ENCODE measurements around the gene DNAI1. TPM values are rescaled to one million over a fixed set of nuclear protein-coding genes. Genes with fewer than 3 reads are reported as not detected.
"Not testable (repeated sequence)": the region's sequence is repeated elsewhere in the genome, so short reads cannot be mapped to it uniquely, and the experiment has no call there.

DNAI1 gene
- total RNA-seq, 2 donors from 2014 or later, result 0.61 TPM; not detected in 1

DNA sequence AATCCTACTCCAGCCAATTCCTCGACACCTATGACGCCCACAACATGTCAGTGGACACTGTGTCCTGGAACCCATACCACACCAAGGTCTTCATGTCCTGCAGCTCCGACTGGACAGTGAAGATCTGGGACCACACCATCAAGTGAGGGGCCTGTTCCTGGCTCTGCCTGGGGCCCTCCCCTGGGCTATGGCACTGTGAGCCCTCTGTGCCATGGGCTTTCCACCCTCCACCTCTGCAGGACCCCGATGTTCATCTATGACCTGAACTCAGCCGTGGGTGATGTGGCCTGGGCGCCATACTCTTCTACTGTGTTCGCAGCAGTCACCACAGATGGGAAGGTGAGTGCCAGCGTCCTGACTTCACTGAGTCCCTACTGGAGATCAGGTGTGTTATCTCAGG is 55.8 kb downstream of the DNAI1 start:
- Mint-ChIP-seq H3K27ac (no peak overlapping the region), H3K9me3 (no peaks in the 10 kb centered on the region), H3K36me3 (no peaks in the 10 kb centered on the region)
- peak in 1 of 2 donors; percentile 50 for DNase-seq (ENCODE audit: low spot score in 2 of 2)
- no peak for ATAC-seq

DNA sequence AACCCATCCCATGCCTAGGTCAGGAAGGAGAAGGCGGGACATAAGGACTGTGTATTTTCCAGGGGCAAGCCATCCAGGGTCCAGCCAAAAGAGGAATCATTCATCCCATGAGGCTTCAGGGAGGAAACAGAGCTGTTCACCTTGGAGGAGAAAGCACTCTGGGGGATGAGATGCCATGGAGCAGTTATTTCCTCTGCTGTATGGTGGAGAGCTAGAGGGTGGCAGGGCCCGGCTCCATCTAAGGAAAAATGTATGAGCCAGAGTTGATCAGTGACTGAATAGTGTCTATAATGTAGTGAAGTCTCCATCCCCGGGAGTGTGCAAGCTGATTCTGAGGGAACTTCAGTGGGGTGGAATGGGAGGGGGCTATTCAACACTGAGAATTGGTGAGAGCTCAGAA is 56.2 kb downstream of the DNAI1 start:
- ATAC-seq, result no peak
- H3K9me3 Mint-ChIP-seq, result no peaks in the 10 kb centered on the region

DNA sequence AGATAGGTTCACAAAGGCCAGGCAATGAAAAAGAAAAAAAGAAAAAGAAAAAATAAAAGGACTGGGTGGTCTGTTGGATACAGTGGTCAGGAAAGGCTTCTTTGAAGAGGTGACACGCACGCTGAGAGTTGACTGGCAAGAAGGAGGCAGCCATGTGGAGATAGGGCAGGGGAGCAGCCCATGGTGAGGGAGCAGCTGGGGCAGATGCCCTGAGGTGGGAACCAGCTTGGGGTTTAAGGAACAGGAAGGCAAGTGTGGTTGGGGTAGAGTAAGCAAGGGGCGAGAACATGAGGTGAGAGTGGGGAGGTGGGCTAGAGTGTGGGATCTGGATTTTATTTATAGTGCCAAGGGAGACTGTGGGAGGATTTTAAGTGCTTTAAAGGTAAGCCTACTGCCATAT is 57.4 kb downstream of the DNAI1 start:
- H3K9me3 Mint-ChIP-seq, result no peaks in the 10 kb centered on the region
- DNase-seq (ENCODE audit: low spot score in 2 of 2) (peak in 1 of 2 donors; percentile 20), ATAC-seq (no peak)
- H3K27ac Mint-ChIP-seq, result no peak overlapping the region
- H3K36me3 Mint-ChIP-seq, result no peaks in the 10 kb centered on the region

More for the DNA sequence above, 56.2 kb downstream of the DNAI1 start:
- DNase-seq (ENCODE audit: low spot score in 2 of 2), result no peak
- Mint-ChIP-seq H3K27ac (no peak overlapping the region), H3K36me3 (no peaks in the 10 kb centered on the region)

DNA sequence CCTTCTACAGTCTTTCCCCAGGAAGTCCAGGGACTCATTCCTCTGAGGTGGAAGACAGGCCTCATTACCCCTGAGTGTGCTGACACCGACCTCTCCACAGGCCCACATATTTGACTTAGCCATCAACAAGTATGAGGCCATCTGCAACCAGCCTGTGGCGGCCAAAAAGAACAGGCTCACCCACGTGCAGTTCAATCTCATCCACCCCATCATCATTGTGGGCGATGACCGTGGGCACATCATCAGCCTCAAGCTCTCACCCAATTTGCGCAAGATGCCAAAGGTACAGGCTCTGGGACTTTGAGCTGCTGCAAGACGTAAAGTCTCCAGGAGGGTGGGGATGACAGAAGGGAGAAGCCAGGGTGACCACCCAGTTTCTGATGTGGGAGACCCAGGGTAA is 58.6 kb downstream of the DNAI1 start:
- DNase-seq (ENCODE audit: low spot score in 2 of 2) (no peak), ATAC-seq (no peak)
- H3K9me3 Mint-ChIP-seq, result no peaks in the 10 kb centered on the region
- H3K36me3 Mint-ChIP-seq, result no peaks in the 10 kb centered on the region
- no peak overlapping the region for H3K27ac Mint-ChIP-seq

DNA sequence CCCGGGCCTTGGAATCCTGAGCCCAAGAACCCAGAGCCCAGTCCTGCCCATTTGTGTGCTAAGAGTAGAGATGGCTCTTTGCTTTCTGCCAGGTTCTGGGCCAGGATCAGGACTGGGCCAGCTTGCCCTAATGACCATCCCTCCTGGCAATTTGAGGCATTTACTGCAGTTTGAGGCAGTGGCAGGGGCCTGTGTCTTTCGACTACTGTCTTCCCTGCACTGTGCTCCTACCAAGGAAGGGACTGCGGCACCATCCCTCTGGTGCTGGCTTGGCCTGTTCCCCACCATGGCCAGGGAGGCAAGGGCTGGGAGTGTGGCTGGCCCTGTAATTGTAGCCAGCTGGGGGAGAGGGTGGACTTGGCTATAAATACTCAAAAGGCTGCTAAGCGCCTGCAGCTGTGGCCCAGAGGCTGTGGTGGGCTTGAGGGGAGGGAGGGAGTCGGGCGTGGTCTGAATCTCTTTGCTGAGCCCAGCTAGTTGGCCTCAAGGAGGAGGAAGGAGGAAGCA is 59.6 kb downstream of the DNAI1 start:
- DNase-seq (ENCODE audit: low spot score in 2 of 2) (no peak), ATAC-seq (no peak)
- Mint-ChIP-seq H3K36me3 (no peaks in the 10 kb centered on the region), H3K27ac (no peak overlapping the region), H3K9me3 (no peaks in the 10 kb centered on the region)

DNA sequence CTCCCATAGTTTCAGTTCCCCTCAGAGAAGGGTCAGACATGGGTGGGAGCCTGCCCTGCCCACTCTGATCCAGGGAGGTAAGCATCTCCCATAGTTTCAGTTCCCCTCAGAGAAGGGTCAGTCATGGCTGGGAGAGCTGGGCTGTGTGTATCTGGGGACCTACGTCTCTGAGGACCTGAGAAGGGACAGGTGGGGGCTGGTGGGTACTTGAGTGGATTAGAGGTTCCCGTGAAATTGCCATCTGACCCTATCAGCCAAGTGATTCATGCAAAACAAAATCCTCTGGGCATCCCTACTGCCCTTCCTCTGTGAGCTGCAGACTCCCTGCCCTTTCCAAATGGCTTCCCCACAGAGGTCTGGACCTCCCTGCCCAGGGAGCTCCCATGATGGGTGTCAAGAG is 60.3 kb downstream of the DNAI1 start:
- ATAC-seq (no peak), DNase-seq (ENCODE audit: low spot score in 2 of 2) (no peak)

DNA sequence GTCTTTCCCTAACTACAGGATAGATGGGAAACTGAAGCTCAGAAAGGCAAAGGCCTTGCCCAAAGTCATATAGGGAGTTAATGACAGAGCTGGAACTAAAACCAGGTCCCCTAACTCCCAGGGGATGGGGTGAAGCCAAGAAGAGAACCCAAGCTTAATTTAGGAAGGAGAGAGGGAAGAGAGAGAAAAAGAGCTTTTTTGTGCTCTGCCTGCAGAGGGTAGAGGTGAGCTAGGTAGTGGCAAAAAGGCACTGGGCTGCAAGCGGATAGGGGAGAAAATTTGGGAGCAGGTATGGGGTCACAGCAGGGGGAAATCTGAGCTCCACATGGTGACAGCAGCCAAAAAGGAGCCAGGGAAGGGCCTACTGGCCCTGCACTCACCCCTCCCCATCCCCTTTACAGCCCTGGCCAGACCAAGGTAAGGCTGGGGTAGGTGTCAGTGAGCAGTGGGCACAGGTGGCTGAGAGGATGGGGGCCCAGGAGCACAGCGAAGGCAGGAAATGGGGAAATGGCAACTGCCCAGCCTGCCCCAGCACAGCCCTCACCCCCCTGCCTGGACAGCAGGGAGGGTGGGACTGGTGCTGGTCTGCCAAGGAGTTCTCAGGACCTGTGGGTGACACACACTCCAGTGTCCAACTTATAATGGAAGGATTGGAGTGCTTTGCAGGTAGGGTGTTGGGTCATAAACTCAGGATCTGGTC is 60.9 kb downstream of the DNAI1 start:
- no peak for ATAC-seq
- no peaks in the 10 kb centered on the region for H3K9me3 Mint-ChIP-seq
- H3K27ac Mint-ChIP-seq, result no peak overlapping the region
- DNase-seq (ENCODE audit: low spot score in 2 of 2), result no peak
- H3K36me3 Mint-ChIP-seq, result no peaks in the 10 kb centered on the region

More for the DNA sequence above, 60.3 kb downstream of the DNAI1 start:
- Mint-ChIP-seq H3K27ac (no peak overlapping the region), H3K9me3 (no peaks in the 10 kb centered on the region), H3K36me3 (no peaks in the 10 kb centered on the region)

DNA sequence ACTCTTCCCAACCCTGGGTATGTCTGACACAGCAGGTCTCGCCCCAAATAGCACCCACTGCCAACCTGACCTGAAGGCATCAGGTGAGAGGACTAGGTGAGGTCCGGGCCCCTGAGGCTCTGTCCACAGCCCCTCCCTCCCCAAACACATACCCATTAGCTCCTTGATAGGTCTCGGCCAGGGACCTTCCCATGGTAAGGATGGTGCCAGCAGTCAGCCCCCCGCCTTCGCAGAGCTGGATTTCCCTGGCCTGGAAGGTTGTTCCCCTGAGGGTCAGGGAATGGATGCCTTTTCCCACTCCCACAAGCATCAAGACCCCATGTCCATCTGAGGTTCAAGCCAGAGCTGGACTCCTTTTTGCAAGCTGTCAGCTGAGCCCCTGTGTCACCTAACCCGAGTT is 61.5 kb downstream of the DNAI1 start:
- Mint-ChIP-seq H3K9me3 (no peaks in the 10 kb centered on the region), H3K27ac (no peak overlapping the region), H3K36me3 (no peaks in the 10 kb centered on the region)
- no peak for DNase-seq (ENCODE audit: low spot score in 2 of 2)
- ATAC-seq, result no peak

DNA sequence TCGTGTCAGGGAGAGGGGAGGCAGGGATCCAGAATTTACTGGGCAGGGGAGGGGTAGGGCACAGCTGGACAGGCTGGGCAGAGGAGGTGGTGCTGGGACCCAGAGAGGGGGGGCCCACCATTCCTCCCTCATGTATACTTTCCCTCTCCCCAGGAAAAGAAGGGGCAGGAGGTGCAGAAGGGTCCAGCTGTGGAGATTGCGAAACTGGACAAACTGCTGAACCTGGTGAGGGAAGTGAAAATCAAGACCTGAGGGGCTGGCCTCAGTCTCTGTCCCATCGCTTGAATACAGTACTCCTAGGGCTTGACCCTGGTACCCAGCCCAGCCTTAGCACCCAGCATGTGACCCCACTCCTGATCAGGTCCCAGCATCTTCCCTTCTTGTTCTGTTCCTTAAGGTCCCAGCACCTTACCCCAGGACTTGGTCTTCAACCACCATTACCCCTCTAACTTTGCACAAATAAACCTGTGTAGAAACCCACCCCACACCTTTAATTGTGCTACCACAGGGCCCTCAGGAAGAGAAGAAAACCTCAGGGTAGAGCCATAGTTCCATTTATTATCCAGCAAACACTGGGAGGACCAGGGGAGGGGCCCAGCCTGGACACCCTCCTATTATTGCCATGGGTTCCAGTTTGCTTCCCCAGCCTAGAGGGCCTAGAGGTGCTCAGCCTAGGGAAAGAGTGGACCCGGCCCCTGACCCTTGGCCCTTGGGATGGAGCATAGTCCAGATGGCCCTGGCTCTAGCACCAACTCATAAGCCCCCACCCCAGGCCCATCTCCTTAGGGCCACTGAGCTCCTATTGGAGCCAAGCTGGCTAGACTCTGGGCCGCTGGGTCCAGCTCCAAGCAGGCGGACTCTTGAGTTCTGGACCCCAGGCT is 62.1 kb downstream of the DNAI1 start:
- H3K27ac Mint-ChIP-seq, result no peak overlapping the region
- no peak for DNase-seq (ENCODE audit: low spot score in 2 of 2)
- H3K36me3 Mint-ChIP-seq, result no peaks in the 10 kb centered on the region
- H3K9me3 Mint-ChIP-seq, result no peaks in the 10 kb centered on the region
- ATAC-seq, result no peak

DNA sequence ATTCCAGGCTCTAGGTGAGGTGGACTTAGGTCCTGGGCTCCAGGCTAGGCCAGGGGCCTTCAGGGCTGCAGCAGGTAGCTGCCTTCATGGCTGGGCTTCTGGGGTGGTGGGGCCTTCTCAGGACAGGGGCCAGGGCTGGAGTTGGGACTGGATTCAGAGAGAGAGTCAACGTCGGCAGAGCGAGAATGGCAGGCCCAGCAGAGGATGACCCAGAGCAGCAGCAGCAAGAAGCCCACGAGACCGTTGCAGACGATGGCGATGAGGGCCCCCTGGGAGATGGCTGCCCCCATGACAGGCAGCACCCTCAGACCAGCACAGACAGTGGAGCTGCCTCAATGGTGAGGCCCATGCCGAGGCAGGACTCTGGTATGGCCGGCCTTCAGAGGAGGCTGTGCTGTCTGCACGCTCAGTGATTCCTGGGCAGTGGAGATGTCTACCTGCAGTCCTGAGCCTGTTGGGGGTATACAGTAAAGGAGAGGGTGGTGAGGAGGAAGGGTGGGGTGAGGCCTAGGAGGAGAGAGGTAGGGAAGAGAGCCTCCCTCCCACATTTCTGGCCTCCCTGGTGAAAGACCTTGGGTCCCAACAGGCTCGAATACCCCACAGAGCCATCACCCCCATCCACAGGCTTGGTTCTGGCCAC is 62.9 kb downstream of the DNAI1 start:
- DNase-seq (ENCODE audit: low spot score in 2 of 2) (no peak), ATAC-seq (no peak)
- no peaks in the 10 kb centered on the region for H3K36me3 Mint-ChIP-seq
- H3K27ac Mint-ChIP-seq, result no peak overlapping the region
- H3K9me3 Mint-ChIP-seq, result no peaks in the 10 kb centered on the region

DNA sequence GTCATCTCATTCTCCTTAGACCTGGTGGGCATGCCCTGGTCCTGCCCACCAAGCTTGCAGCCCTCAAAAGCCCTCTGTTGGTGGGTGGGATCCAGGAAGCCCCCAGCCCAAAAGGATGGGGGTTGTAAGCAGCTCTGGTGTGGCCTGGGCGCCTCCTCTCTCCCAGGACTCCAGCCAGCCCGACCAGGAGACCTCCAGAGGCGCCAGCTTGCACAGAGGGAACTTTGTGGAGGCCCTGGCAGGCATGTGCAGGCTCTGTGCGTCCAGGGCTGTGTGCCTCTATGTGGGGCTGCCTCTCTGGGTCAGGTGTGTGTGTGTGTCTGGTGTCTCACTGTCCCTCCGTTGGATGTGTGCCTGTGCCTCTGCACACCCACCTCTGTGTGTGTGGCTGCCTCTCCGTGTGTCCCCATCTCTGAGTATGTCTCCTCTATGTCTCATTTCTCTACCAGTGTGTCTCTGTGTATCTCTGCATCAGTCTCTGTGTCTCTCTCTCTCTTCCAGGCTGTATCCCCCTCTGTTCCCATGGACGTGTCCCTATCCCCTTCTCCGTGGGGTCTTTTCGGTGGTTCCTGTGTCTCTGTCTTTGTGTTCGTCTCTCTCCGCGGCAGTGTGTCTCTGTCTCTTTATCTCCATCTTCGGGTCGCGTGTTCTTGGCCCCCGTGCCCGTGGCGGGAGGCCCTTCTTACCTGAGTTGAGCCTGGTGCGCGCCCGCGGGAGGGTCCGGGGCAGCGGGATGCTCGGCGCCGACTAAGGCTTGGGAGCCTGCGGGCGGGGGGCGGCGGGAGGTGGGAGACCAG is 63.7 kb downstream of the DNAI1 start:
- H3K27ac Mint-ChIP-seq, result no peak overlapping the region

DNA sequence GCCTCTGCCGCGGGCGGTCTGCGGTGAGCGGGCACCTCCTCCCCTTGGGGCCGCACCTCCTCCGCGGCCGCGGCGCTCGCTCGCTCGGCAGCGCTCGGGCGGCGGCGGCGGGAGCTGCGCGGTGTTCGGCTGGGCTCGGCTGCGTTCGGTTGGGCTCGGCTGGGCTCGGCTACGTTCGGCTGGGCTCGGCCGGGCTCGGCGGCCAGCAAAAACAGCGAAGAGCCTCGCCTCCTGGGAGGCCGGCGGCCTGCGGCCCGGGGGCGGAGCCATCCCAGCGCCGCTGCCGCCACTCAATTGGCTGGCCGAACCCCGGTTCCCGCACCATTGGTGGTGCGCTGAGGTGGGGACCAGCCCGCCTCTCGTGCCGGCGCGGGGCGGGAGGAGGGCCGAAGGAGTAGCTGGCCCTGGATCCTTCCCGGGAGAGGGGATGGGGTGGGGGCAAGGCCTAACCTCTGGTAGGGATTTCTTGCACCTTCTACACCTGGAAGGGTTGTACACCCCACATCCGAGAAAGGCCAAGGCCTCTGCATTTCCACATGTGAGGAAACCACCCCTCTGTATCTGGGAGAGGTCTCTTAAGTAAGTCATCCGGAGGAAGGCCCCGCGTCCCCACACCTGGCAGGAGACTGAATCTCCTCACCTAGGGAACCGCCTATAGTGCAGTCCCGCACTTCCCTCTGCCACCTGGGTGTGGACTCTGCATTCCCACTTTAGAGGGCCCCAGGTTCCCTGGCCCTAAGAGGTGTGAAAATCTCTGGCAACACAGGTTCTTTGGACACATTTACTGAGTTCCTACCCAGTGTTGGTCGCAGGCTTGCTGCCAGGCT is 64.6 kb downstream of the DNAI1 start, which contains the start of gene ENHO:
Gene ENHO (minus strand): TSS at position 20 of the 827 bp plus-strand sequence. CDS start 1,295 bp downstream, outside the sequence.
- peak; percentile 91 to 96 for DNase-seq (ENCODE audit: low spot score in 2 of 2)
- Mint-ChIP-seq H3K27ac (no peak within 1 kb of the TSS), H3K36me3 (no peaks in the 10 kb centered on the region), H3K9me3 (no peaks in the 10 kb centered on the region)
- ATAC-seq, result peak; percentile 90 to 94

More for the DNA sequence above, 63.7 kb downstream of the DNAI1 start:
- H3K9me3 Mint-ChIP-seq, result no peaks in the 10 kb centered on the region
- no peak for DNase-seq (ENCODE audit: low spot score in 2 of 2)
- ATAC-seq, result no peak
- no peaks in the 10 kb centered on the region for H3K36me3 Mint-ChIP-seq

DNA sequence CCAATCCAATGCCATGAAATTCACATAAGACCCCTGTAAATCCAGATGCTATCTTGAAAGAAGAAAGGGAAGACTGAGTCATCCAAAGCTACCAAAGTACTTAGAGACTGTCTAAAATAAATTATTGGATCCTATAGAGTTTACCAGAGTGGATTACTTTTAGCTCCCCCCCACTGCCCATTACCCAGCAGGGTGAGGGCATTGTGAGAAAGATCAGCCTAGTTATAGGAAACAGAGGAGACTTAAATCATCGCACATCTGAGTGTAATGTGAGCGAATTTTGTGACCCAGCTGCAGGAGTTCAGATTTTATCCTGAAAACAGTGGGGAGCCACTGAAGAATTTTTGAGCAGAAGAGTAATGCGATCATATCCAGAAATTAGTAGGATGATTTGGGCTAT is 65.7 kb downstream of the DNAI1 start:
- H3K36me3 Mint-ChIP-seq, result no peaks in the 10 kb centered on the region
- no peak for ATAC-seq
- no peak overlapping the region for H3K27ac Mint-ChIP-seq
- H3K9me3 Mint-ChIP-seq, result no peaks in the 10 kb centered on the region
- DNase-seq (ENCODE audit: low spot score in 2 of 2), result no peak

DNA sequence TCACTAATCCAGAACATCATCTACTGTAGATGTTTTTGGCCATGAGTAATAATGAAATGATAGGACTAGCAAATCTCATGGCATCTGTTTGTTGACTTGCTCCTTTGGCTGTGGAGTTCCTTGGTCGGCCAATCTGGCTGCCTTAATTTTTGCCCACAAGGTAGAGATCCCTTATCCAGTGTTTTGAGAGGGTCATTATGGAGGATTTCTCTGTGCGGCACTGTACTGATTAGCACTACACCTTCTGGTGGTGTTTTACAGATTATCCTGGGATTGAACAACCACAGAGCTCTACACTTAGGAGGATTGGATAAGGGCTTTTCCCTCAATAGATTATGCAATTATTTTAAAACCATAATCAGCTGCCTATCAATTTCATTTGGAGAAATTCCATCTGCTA is 67.4 kb downstream of the DNAI1 start:
- ATAC-seq, result no peak
- Mint-ChIP-seq H3K36me3 (no peaks in the 10 kb centered on the region), H3K27ac (no peak overlapping the region), H3K9me3 (no peaks in the 10 kb centered on the region)
- DNase-seq (ENCODE audit: low spot score in 2 of 2), result no peak

DNA sequence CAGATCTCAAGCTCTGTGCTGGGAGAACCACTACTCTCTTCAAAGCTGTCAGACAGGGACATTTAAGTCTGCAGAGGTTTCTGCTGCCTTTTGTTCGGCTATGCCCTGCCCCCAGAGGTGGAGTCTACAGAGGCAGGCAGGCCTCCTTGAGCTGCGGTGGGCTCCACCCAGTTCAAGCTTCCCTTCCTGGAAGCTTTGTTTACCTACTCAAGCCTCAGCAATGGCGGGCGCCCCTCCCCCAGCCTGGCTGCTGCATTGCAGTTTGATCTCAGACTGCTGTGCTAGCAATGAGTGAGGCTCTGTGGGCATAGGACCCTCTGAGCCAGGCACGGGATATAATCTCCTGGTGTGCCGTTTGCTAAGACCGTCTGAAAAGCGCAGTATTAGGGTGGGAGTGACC is 73.4 kb downstream of the DNAI1 start:
- ATAC-seq; H3K9me3 Mint-ChIP-seq; H3K36me3 Mint-ChIP-seq; DNase-seq (ENCODE audit: low spot score in 2 of 2); H3K27ac Mint-ChIP-seq: not testable (repeated sequence)

DNA sequence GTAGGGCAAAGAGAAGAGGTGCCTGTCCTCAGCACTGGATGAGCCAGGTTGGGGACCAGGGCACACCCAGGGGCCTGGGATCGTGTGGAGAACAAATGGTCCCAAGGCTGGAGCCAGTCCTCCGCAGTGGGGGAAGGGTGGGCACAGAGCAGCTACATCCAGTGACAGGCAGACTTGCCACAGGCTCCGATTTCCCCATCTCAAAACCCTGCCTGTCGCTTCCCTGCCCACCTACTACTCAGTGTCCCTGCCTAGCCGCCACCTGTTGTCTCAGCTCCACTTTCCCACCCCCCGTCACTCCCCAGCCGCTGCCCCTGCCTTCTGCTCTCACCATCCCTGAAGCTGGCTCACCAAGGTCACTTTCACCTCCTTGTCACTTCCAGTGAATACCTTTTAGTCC is 78.1 kb downstream of the DNAI1 start:
- no peak for DNase-seq (ENCODE audit: low spot score in 2 of 2)
- H3K36me3 Mint-ChIP-seq, result peaks cover 0 to 1% of the 10 kb centered on the region in 2 donors
- no peak overlapping the region for H3K27ac Mint-ChIP-seq
- no peak for ATAC-seq
- no peaks in the 10 kb centered on the region for H3K9me3 Mint-ChIP-seq
